ENCODE results near the gene NELFB. TPM values are rescaled to one million over a fixed set of nuclear protein-coding genes. Genes with fewer than 3 reads are reported as not detected.

NELFB gene
- total RNA-seq, 3 donors from 2014 or later (not counting 1 experiment from before 2014, with no cell fraction given) = 42.9 to 53.8 (median 52.6) TPM

DNA sequence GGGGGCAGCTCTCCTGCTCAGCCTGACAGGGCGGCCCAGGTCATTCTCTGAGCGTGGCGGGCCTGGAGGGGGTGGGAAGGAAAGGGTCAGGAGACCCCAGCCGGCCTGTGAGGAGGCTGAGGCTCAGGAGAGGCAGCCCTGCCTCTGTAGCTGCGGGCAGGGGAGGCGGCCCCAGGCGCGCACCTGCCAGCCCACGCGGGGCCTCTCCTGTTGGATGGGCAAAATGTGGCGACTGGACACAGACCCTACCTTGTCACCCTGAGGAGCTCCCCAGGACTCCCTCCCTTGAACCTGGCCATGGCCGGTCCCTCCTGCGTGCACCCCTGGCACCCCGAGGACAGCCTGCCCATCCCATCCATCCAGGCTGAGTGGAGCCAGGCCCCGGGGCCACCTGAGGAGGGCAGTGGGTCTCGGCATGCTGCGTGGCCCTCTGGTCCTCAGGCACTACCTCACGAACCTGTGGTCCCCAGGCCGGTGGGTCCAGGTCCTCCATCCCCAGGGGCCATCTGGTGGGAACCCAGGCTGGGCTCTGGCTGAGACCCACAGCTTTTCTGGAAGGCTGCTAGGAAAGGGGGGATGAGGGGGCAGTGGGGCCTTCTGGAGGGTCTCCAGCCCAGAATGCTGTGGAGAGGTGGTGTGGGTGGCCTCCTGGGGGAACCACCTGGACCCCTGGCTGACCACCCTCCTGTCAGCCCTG is 62.0 kb downstream of the NELFB start:
- no peak for DNase-seq
- Histone ChIP-seq H3K36me3 (ENCODE audit: control insufficient read depth, insufficient read depth, low read length) (no peaks in the 10 kb centered on the region), H3K4me1 (ENCODE audit: control insufficient read depth, insufficient read depth, low read length) (peaks cover 34% of the 10 kb centered on the region), H3K27me3 (ENCODE audit: control insufficient read depth, insufficient read depth, low read length) (peaks cover 5% of the 10 kb centered on the region), H3K4me3 (ENCODE audit: low read length) (no peak overlapping the region), H3K27ac (ENCODE audit: low read length) (no peak overlapping the region), H3K9me3 (ENCODE audit: control insufficient read depth, insufficient read depth, low read length) (no peaks in the 10 kb centered on the region)
- intact Hi-C loops (cut with micrococcal nuclease) = no loop called here
- TF ChIP-seq, protein P1, sequence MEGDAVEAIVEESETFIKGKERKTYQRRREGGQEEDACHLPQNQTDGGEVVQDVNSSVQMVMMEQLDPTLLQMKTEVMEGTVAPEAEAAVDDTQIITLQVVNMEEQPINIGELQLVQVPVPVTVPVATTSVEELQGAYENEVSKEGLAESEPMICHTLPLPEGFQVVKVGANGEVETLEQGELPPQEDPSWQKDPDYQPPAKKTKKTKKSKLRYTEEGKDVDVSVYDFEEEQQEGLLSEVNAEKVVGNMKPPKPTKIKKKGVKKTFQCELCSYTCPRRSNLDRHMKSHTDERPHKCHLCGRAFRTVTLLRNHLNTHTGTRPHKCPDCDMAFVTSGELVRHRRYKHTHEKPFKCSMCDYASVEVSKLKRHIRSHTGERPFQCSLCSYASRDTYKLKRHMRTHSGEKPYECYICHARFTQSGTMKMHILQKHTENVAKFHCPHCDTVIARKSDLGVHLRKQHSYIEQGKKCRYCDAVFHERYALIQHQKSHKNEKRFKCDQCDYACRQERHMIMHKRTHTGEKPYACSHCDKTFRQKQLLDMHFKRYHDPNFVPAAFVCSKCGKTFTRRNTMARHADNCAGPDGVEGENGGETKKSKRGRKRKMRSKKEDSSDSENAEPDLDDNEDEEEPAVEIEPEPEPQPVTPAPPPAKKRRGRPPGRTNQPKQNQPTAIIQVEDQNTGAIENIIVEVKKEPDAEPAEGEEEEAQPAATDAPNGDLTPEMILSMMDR (IDR thresholded peaks at IDR 0.05) = no peak
- peak overlapping the region in 1 of 2 donors; percentile 49 for H3K27ac Mint-ChIP-seq
- no peak overlapping the region for H3K4me3 Mint-ChIP-seq
- no peaks in the 10 kb centered on the region for H3K36me3 Mint-ChIP-seq
- WGBS (ENCODE audit: insufficient coverage) = 95% methylated on average over 19 of the region's 19 CpGs
- peaks cover 5 to 16% of the 10 kb centered on the region in 2 donors for H3K4me1 Mint-ChIP-seq
- H3K9me3 Mint-ChIP-seq = no peaks in the 10 kb centered on the region
- no peaks in the 10 kb centered on the region for H3K27me3 Mint-ChIP-seq (ENCODE audit: low read depth in 2 of 2)
- no peak for ATAC-seq

DNA sequence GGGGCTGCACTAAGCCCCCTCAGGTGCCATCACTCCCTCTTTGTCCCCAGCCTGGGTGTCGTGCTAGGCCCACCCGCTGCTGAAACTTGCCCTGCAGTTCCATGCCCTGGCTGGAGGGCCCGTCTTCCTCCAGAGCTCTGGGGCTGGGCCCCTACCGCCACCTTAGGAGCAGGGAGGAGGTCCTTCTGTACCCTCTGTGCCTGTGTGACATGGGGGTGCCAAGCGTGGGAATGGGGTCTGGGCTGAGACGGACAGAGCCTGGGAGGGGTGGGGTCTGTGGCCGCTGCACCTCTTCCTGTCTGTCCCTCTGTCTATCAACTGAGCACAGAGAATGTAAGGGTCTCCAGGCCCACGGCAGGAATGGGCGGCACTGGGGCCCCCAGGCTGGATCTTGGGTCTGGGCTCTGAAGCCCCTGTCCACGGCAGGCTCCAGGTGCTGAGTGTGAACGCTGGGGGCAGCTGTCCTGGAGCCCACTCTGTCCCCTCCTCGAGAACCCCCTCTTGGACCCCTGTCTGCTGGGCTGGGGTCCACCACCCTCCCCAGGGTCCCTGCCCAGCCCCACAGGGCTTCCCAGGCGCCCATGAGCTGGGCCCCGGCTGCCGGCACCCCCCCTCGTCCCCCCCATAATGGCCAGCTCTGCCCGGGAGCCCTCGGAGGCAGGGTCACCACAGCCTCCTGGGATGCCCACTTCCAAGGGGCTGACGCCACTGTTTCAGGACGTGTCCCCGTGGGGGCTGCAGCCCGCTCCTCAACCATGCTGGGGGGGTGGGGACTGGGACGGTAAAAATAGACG is 62.8 kb downstream of the NELFB start:
- WGBS (ENCODE audit: insufficient coverage) = 90% methylated on average over 24 of the region's 24 CpGs
- TF ChIP-seq, protein P1 (IDR thresholded peaks at IDR 0.05) = no peak
- no peaks in the 10 kb centered on the region for H3K36me3 Mint-ChIP-seq
- H3K27me3 Mint-ChIP-seq (ENCODE audit: low read depth in 2 of 2) = no peaks in the 10 kb centered on the region
- no peaks in the 10 kb centered on the region for H3K9me3 Mint-ChIP-seq
- Histone ChIP-seq H3K4me1 (ENCODE audit: control insufficient read depth, insufficient read depth, low read length) (peaks cover 34% of the 10 kb centered on the region), H3K27me3 (ENCODE audit: control insufficient read depth, insufficient read depth, low read length) (peaks cover 5% of the 10 kb centered on the region), H3K9me3 (ENCODE audit: control insufficient read depth, insufficient read depth, low read length) (no peaks in the 10 kb centered on the region), H3K4me3 (ENCODE audit: low read length) (no peak overlapping the region), H3K27ac (ENCODE audit: low read length) (no peak overlapping the region), H3K36me3 (ENCODE audit: control insufficient read depth, insufficient read depth, low read length) (no peaks in the 10 kb centered on the region)
- no peak overlapping the region for H3K27ac Mint-ChIP-seq
- H3K4me3 Mint-ChIP-seq = no peak overlapping the region
- DNase-seq (no peak), ATAC-seq (no peak)
- H3K4me1 Mint-ChIP-seq = peaks cover 5 to 16% of the 10 kb centered on the region in 2 donors
- intact Hi-C loops (cut with micrococcal nuclease) = no loop called here

DNA sequence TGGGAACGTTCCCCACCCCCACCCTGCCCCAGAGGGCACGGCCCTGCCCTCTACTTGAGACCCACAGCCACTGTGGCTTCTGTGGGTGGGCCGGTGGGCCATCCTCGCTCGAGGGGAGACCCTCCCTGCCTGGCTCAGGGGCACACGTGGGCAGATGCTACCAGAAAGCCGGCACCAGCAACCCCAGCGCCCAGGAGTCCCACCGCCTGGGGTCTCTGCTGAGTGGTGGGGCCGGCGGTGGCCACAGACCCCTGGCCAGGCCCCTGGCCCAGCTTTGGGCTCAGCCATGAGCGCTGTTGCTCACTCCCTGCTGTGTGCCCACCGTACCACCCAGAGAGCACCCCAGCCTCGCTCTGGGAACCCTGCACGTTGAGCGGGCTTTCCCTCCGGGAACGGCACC is 63.5 kb downstream of the NELFB start:
- Histone ChIP-seq H3K9me3 (ENCODE audit: control insufficient read depth, insufficient read depth, low read length) (no peaks in the 10 kb centered on the region), H3K4me3 (ENCODE audit: low read length) (no peak overlapping the region), H3K36me3 (ENCODE audit: control insufficient read depth, insufficient read depth, low read length) (no peaks in the 10 kb centered on the region), H3K27ac (ENCODE audit: low read length) (no peak overlapping the region), H3K4me1 (ENCODE audit: control insufficient read depth, insufficient read depth, low read length) (peaks cover 34% of the 10 kb centered on the region), H3K27me3 (ENCODE audit: control insufficient read depth, insufficient read depth, low read length) (peaks cover 5% of the 10 kb centered on the region)
- TF ChIP-seq, protein P1 (IDR thresholded peaks at IDR 0.05) = no peak
- Mint-ChIP-seq H3K27me3 (ENCODE audit: low read depth in 2 of 2) (no peaks in the 10 kb centered on the region), H3K36me3 (no peaks in the 10 kb centered on the region), H3K9me3 (no peaks in the 10 kb centered on the region), H3K27ac (no peak overlapping the region), H3K4me3 (no peak overlapping the region), H3K4me1 (peaks cover 5 to 16% of the 10 kb centered on the region in 2 donors)
- DNase-seq (no peak), ATAC-seq (no peak)
- intact Hi-C loops (cut with micrococcal nuclease) = no loop called here
- WGBS (ENCODE audit: insufficient coverage) = 83% methylated on average over 18 of the region's 18 CpGs

All from natural killer cell (primary cell).